Endothelial cell of umbilical vein (primary cell): ENCODE data around the gene MNT. TPM values are rescaled to one million over a fixed set of nuclear protein-coding genes. Genes with fewer than 3 reads are reported as not detected.

Experiments
- BruUV-seq: library from RNA; stranded (reverse); fragments of 400-500 nt; replicated peaks from 2 replicates; lab custom pipeline; 2021; lab: Mats Ljungman, UMichigan
- CTCF ChIA-PET: fragments of 300-600, 350-600 bp; sonication (Branson Sonifier 250); formaldehyde crosslinking; loops from one replicate; lab custom pipeline; 2021; ENCODE audit warnings: antibody characterized with exemption, inconsistent platforms; lab: Charles Lee
- POLR2A ChIA-PET: fragments of 300-600, 350-600 bp; sonication (Branson Sonifier 250); formaldehyde crosslinking; loops from one replicate; lab custom pipeline; 2021; ENCODE audit warnings: antibody characterized with exemption, inconsistent platforms; lab: Charles Lee
- DNase-seq: peaks from one replicate; pipeline ENCODE4 v3.0.0-alpha.2; 2011; ENCODE audit warnings: low read depth, low spot score
- FAIRE-seq: peaks from 2 replicates; lab custom pipeline; 2011; peaks lifted over from hg19 to GRCh38; lab: Jason Lieb, UNC
- H2AFZ ChIP-seq: 2 replicates; pipeline ENCODE4 v1.6.0; 2012; ENCODE audit warnings: low read depth, low read length, control low read depth, inconsistent platforms
- H3K27ac ChIP-seq: 2 replicates; pipeline ENCODE4 v1.5.1; 2011; ENCODE audit warnings: low read depth, mild to moderate bottlenecking, control low read depth, low read length, moderate library complexity; ENCODE audit not compliant: insufficient read depth
- H3K27me3 ChIP-seq, 2 experiments: 2 replicates each; pipeline versions ENCODE4 v1.6.0 to v1.6.1; 2011; ENCODE audit warnings: low read length in 2 of 2, mixed read lengths in 1 of 2; ENCODE audit not compliant: control insufficient read depth in 2 of 2, insufficient read depth in 2 of 2
- H3K36me3 ChIP-seq, 2 experiments: 2 replicates in 1 of 2; 3 replicates in 1 of 2; pipeline ENCODE4 v1.5.1; 2011; ENCODE audit warnings: low read length in 2 of 2, mild to moderate bottlenecking in 1 of 2, moderate library complexity in 1 of 2; ENCODE audit not compliant: control insufficient read depth in 2 of 2, insufficient read depth in 2 of 2; ENCODE audit errors: extremely low read depth in 1 of 2
- H3K4me1 ChIP-seq: 3 replicates; pipeline ENCODE4 v1.5.1; 2011; ENCODE audit warnings: mild to moderate bottlenecking, low read length; ENCODE audit not compliant: control insufficient read depth, insufficient read depth; ENCODE audit errors: extremely low read depth
- H3K4me2 ChIP-seq: 2 replicates; pipeline ENCODE4 v1.6.1; 2011; ENCODE audit warnings: low read length, control low read depth, mixed read lengths; ENCODE audit not compliant: insufficient read depth
- H3K4me3 ChIP-seq, 3 experiments: fragments of 200-600 bp in 1 of 3; sonication (generic), shearing (Covaris generic) in 1 of 3; replicated peaks in 1 of 3; 2 replicates each; pipeline ENCODE4 v1.5.1; 2011 to 2016; ENCODE audit warnings: control low read depth in 3 of 3, low read length in 3 of 3, mild to moderate bottlenecking in 2 of 3, inconsistent platforms in 1 of 3, low read depth in 1 of 3, moderate library complexity in 1 of 3; ENCODE audit not compliant: insufficient read depth in 1 of 3
- H3K79me2 ChIP-seq: 2 replicates; pipeline ENCODE4 v1.6.0; 2012; ENCODE audit warnings: low read length, inconsistent platforms; ENCODE audit not compliant: control insufficient read depth, insufficient read depth
- H3K9ac ChIP-seq: replicated peaks from 2 replicates; pipeline ENCODE3; 2011; ENCODE audit warnings: low read length, control low read depth; ENCODE audit not compliant: insufficient read depth; ENCODE audit errors: extremely low read depth
- H3K9me1 ChIP-seq: replicated peaks from 3 replicates; pipeline ENCODE4 v1.6.0; 2011; ENCODE audit warnings: mild to moderate bottlenecking, low read length; ENCODE audit not compliant: control insufficient read depth, insufficient read depth; ENCODE audit errors: extremely low read depth
- H3K9me3 ChIP-seq: replicated peaks from 2 replicates; pipeline ENCODE4 v1.5.1; 2012; ENCODE audit warnings: low read length, inconsistent platforms; ENCODE audit not compliant: control insufficient read depth, insufficient read depth
- H4K20me1 ChIP-seq: replicated peaks from 2 replicates; pipeline ENCODE3; 2011; ENCODE audit warnings: mild to moderate bottlenecking, low read length; ENCODE audit not compliant: control insufficient read depth, insufficient read depth; ENCODE audit errors: extremely low read depth
- EZH2 ChIP-seq: IDR thresholded peaks from 2 replicates; pipeline ENCODE4 v1.6.1; 2012; ENCODE audit warnings: borderline replicate concordance, low read depth, mild to moderate bottlenecking, moderate library complexity, low read length, inconsistent platforms; ENCODE audit not compliant: severe bottlenecking
- FOS ChIP-seq: IDR thresholded peaks from 2 replicates; pipeline ENCODE4 v1.6.1; 2011; ENCODE audit warnings: mild to moderate bottlenecking, low read length, moderate library complexity, borderline replicate concordance; ENCODE audit not compliant: insufficient read depth
- GATA2 ChIP-seq: IDR thresholded peaks from 2 replicates; pipeline ENCODE4 v1.7.0; 2011; ENCODE audit warnings: low read depth, mild to moderate bottlenecking, moderate library complexity, mixed read lengths, low read length; ENCODE audit not compliant: insufficient read length, insufficient read depth
- JUN ChIP-seq: IDR thresholded peaks from 2 replicates; pipeline ENCODE4 v1.6.1; 2011; ENCODE audit warnings: borderline replicate concordance, low read depth; ENCODE audit not compliant: insufficient read length, insufficient read depth
- MYC ChIP-seq: IDR thresholded peaks from one replicate; pipeline ENCODE4 v1.6.1; 2011; ENCODE audit warnings: mild to moderate bottlenecking, low read depth, low read length
- POLR2A ChIP-seq: IDR thresholded peaks from 2 replicates; pipeline ENCODE4 v1.6.1; 2012; ENCODE audit warnings: low read depth, mild to moderate bottlenecking, control low read depth, low read length
- POLR2AphosphoS5 ChIP-seq: IDR thresholded peaks from 2 replicates; pipeline ENCODE4 v1.6.1; 2012; ENCODE audit warnings: low read depth, mild to moderate bottlenecking, control low read depth, low read length, moderate library complexity; ENCODE audit not compliant: insufficient read depth
- dilution Hi-C: fragments of 300-500 bp; cut with MboI; formaldehyde crosslinking; loops from one replicate; pipeline ENCODE4 v1.15.0; 2019; ENCODE audit warnings: low sequenced_read_pairs; ENCODE audit not compliant: extremely low pct_ligation_motif_present
- intact Hi-C: fragments of 100-400 bp; cut with micrococcal nuclease; formaldehyde crosslinking; loops from one replicate; pipeline ENCODE4 v1.10.0; 2022
- polyA plus RNA-seq, 4 experiments: library from polyadenylated mRNA; depleted of rRNA in 3 of 4; stranded (reverse) in 3 of 4; unstranded in 1 of 4; fragments of >200 nt; gene quantifications; 2 replicates each; pipeline versions ENCODE4 v1.2.1 to v1.2.3, GENCODE V29; 2011 to 2012; ENCODE audit warnings: missing spikeins in 1 of 4
- total RNA-seq: library from RNA; stranded (reverse); gene quantifications from 2 replicates; pipeline ENCODE4 v1.2.3, GENCODE V29; 2021
- TF ChIP-seq, protein P1 (sequence below): IDR thresholded peaks from 2 replicates; pipeline ENCODE4 v1.6.1; 2011; ENCODE audit not compliant: insufficient read depth, insufficient read length
- TF ChIP-seq, protein P2 (sequence below), 2 donors: IDR thresholded peaks; 1 replicate in 1 of 2; 2 replicates in 1 of 2; pipeline ENCODE4 v1.5.1; 2011; ENCODE audit warnings: low read length in 2 of 2, mild to moderate bottlenecking in 2 of 2, moderate library complexity in 2 of 2, control low read depth in 1 of 2, inconsistent platforms in 1 of 2, low read depth in 1 of 2; ENCODE audit not compliant: insufficient read depth in 1 of 2; ENCODE audit errors: extremely low read depth in 1 of 2

MNT gene
- total and polyA plus RNA-seq, 2 donors (not counting 3 experiments of a cell fraction or from before 2014, with no cell fraction given): 4.1 to 21.6 TPM

DNA sequence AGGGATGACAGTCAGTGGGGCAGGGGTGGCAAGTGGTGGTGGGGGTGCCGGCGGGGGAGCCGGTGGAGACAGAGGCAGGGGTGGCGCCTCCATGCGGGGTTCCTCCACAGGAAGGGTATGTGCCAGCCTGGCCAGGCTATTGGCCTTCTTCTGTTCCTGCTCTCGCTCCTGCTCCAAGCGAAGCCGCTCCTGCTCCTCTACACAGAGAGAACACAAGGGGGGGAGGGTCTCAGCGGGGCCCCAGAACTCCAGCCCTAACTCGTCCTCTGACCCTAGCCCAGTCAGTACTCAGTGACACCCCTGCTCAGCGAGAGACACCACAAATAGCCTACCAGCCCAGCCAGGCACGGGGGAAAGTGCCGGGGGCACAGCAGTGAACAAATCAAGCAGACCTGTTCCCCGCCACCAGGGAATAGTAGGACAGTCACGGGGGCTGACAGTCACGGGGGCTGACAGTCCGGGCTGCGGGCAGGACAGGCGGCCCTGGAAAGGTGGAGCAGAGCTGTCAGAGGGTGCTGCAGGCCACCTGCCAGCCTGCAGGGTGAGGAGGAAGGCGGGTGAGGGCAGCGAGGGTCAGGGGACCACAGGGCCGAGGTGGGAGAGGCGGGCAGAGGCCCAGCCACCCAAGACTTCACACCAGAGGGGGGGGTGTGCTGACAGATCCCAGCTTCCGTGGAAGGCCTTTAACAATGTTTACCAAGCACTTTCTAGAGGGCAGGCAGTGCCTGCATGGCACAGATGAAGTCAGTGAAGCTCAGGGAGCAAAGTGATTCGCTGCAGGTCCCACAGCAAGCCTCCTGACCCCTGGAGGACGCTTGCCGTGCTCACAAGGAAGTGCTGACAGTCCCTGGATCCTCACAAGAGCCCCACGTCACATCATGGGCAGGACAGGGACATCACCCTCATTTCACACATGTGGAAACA is 5.3 kb downstream of the MNT start:
- H3K27ac ChIP-seq: peak overlapping the region; percentile 63
- H3K4me3 ChIP-seq: no peak overlapping the region
- BruUV-seq: no TSS peak
- FAIRE-seq (peak; percentile 59), DNase-seq (peak; percentile 23)
- no peaks in the 10 kb centered on the region for H4K20me1 ChIP-seq
- ChIA-PET CTCF (interaction anchor here (0.6 to 1.1 kb wide), 2 partner anchors 13 to 21 kb away, joined by 3 to 12 read pairs; no protein-coding TSS in a partner anchor), POLR2A (no interaction called here)
- no peak overlapping the region for H2AFZ ChIP-seq
- peak overlapping the region; percentile 10 for H3K4me2 ChIP-seq
- H3K9me1 ChIP-seq: no peaks in the 10 kb centered on the region
- dilution Hi-C loops (no loop called here), intact Hi-C loops (loop anchor here (1.0 kb wide), 1 partner anchor 13 kb away; no protein-coding TSS in a partner anchor)
- peak overlapping the region; percentile 37 for H3K9ac ChIP-seq
- peaks cover 45% of the 10 kb centered on the region for H3K4me1 ChIP-seq
- no peaks in the 10 kb centered on the region for H3K36me3 ChIP-seq
- TF ChIP-seq EZH2 (no peak), GATA2 (no peak), JUN (no peak)
- TF ChIP-seq, protein P1, sequence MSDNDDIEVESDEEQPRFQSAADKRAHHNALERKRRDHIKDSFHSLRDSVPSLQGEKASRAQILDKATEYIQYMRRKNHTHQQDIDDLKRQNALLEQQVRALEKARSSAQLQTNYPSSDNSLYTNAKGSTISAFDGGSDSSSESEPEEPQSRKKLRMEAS: no peak
- H3K9me3 ChIP-seq: no peaks in the 10 kb centered on the region
- H3K79me2 ChIP-seq: peaks cover 24% of the 10 kb centered on the region
- H3K27me3 ChIP-seq: no peaks in the 10 kb centered on the region

DNA sequence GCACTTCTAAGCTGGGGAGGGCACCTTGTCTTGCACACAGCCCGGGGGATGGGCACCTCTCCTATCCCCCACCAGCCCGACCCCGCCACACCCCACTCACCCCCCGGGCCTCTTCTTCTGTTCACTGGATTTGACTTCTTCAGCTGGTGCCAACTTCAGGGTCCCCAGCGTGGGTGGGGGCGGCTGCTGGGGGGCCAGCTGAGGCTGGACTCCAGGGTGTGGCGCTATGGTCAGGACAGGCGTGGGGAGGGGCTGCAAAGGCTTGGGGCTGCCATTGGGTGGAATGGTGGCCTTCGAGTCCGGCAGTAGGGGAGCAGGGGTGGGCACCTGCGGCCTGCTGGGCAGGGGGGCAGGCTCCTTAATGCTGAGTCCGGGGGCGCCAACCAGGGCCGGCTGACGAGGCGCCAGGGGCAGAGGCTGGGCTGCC is 6.1 kb downstream of the MNT start:
- no peaks in the 10 kb centered on the region for H3K36me3 ChIP-seq
- dilution Hi-C loops: no loop called here
- H3K4me3 ChIP-seq: no peak overlapping the region
- no peak overlapping the region for H2AFZ ChIP-seq
- no peaks in the 10 kb centered on the region for H4K20me1 ChIP-seq
- no peaks in the 10 kb centered on the region for H3K9me1 ChIP-seq
- DNase-seq (no peak), FAIRE-seq (no peak)
- H3K4me2 ChIP-seq: no peak overlapping the region
- no peaks in the 10 kb centered on the region for H3K27me3 ChIP-seq
- peaks cover 24% of the 10 kb centered on the region for H3K79me2 ChIP-seq
- CTCF ChIA-PET: interaction anchor here (3.1 kb wide), 1 partner anchor 12 kb away, joined by 48 read pairs; no protein-coding TSS in a partner anchor
- TF ChIP-seq GATA2 (no peak), MYC (no peak), JUN (no peak), POLR2A (no peak), EZH2 (no peak), POLR2AphosphoS5 (no peak), FOS (no peak)
- TF ChIP-seq, protein P1: no peak
- TF ChIP-seq, protein P2, sequence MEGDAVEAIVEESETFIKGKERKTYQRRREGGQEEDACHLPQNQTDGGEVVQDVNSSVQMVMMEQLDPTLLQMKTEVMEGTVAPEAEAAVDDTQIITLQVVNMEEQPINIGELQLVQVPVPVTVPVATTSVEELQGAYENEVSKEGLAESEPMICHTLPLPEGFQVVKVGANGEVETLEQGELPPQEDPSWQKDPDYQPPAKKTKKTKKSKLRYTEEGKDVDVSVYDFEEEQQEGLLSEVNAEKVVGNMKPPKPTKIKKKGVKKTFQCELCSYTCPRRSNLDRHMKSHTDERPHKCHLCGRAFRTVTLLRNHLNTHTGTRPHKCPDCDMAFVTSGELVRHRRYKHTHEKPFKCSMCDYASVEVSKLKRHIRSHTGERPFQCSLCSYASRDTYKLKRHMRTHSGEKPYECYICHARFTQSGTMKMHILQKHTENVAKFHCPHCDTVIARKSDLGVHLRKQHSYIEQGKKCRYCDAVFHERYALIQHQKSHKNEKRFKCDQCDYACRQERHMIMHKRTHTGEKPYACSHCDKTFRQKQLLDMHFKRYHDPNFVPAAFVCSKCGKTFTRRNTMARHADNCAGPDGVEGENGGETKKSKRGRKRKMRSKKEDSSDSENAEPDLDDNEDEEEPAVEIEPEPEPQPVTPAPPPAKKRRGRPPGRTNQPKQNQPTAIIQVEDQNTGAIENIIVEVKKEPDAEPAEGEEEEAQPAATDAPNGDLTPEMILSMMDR (IDR thresholded peaks at IDR 0.05; ENCODE audit: extremely low read depth in 1 of 2, insufficient read depth in 1 of 2, low read depth in 1 of 2, low read length in 2 of 2): no peak
- H3K9ac ChIP-seq: no peak overlapping the region
- no peak overlapping the region for H3K27ac ChIP-seq
- POLR2A ChIA-PET: no interaction called here
- peaks cover 45% of the 10 kb centered on the region for H3K4me1 ChIP-seq
- intact Hi-C loops: loop anchor here (5.0 kb wide), 1 partner anchor 677 kb away; no protein-coding TSS in a partner anchor
- BruUV-seq: no TSS peak
- H3K9me3 ChIP-seq: no peaks in the 10 kb centered on the region
